GM23338 (cell line): ENCODE results near the gene TULP4. TPM values are rescaled to one million over a fixed set of nuclear protein-coding genes. Genes with fewer than 3 reads are reported as not detected.

Experiments
- ATAC-seq: fragments of 200-7000 bp; cut with Tn5 transposase; 3 replicates; pipeline ENCODE4 v1.9.1; 2020
- DNase-seq: peaks from one replicate; pipeline ENCODE4 v3.0.0-alpha.2; 2015; ENCODE audit warnings: low spot score
- H2AFZ ChIP-seq: fragments of 200-600 bp; sonication (generic); 2 replicates; pipeline ENCODE4 v1.8.0; 2016; ENCODE audit warnings: antibody characterized with exemption, mild to moderate bottlenecking, moderate library complexity
- H3F3A ChIP-seq: fragments of 200-600 bp; sonication (generic); replicated peaks from 2 replicates; pipeline ENCODE4 v1.8.0; 2017; ENCODE audit warnings: antibody characterized with exemption, mixed run types, low read depth
- H3K27ac ChIP-seq: fragments of 200-600 bp; sonication (generic); 2 replicates; pipeline ENCODE4 v1.6.1; 2016; ENCODE audit warnings: low read depth
- H3K27me3 ChIP-seq: fragments of 200-600 bp; sonication (generic); 2 replicates; pipeline ENCODE4 v1.8.0; 2016; ENCODE audit warnings: mild to moderate bottlenecking, mixed run types, moderate library complexity; ENCODE audit not compliant: insufficient read depth
- H3K36me3 ChIP-seq: fragments of 200-600 bp; sonication (generic); 2 replicates; pipeline ENCODE4 v1.8.0; 2016; ENCODE audit warnings: mild to moderate bottlenecking; ENCODE audit not compliant: insufficient read depth
- H3K4me1 ChIP-seq: fragments of 200-600 bp; sonication (generic); 2 replicates; pipeline ENCODE4 v1.8.0; 2016; ENCODE audit warnings: mild to moderate bottlenecking, moderate library complexity; ENCODE audit not compliant: insufficient read depth
- H3K4me2 ChIP-seq: fragments of 200-600 bp; sonication (generic); 2 replicates; pipeline ENCODE4 v1.7.1; 2017; ENCODE audit warnings: mixed run types
- H3K4me3 ChIP-seq: fragments of 200-600 bp; sonication (generic); 2 replicates; pipeline ENCODE4 v1.6.1; 2016; ENCODE audit warnings: mixed run types
- H3K79me2 ChIP-seq: fragments of 200-600 bp; sonication (generic); replicated peaks from 2 replicates; pipeline ENCODE4 v1.8.0; 2017; ENCODE audit warnings: mild to moderate bottlenecking; ENCODE audit not compliant: insufficient read depth
- H3K9me2 ChIP-seq: fragments of 200-600 bp; sonication (generic); 2 replicates; pipeline ENCODE4 v1.8.0; 2017; ENCODE audit not compliant: insufficient read depth
- H4K20me1 ChIP-seq: fragments of 200-600 bp; sonication (generic); replicated peaks from 2 replicates; pipeline ENCODE4 v1.8.0; 2017; ENCODE audit warnings: mild to moderate bottlenecking; ENCODE audit not compliant: insufficient read depth
- H3K27ac Mint-ChIP-seq: 2 replicates; pipeline ENCODE4 v1.8.0; 2020; ENCODE audit warnings: inconsistent platforms, mild to moderate bottlenecking, moderate library complexity, mixed read lengths
- H3K27me3 Mint-ChIP-seq: 3 replicates; pipeline ENCODE4 v1.8.0; 2022; ENCODE audit warnings: low read depth, mild to moderate bottlenecking, moderate library complexity, mixed read lengths, inconsistent platforms; ENCODE audit not compliant: insufficient read depth, poor library complexity
- H3K36me3 Mint-ChIP-seq: 3 replicates; pipeline ENCODE4 v1.8.0; 2021; ENCODE audit warnings: low read depth, mild to moderate bottlenecking, inconsistent platforms, moderate library complexity, mixed read lengths
- H3K4me1 Mint-ChIP-seq: 3 replicates; pipeline ENCODE4 v1.8.0; 2020; ENCODE audit warnings: mild to moderate bottlenecking, inconsistent platforms, mixed read lengths
- H3K4me3 Mint-ChIP-seq: 3 replicates; pipeline ENCODE4 v1.8.0; 2021; ENCODE audit warnings: moderate library complexity, mild to moderate bottlenecking, inconsistent platforms, mixed read lengths
- H3K9me3 Mint-ChIP-seq: 3 replicates; pipeline ENCODE4 v1.8.0; 2020; ENCODE audit warnings: moderate library complexity, mild to moderate bottlenecking, inconsistent platforms, mixed read lengths
- CREB1 ChIP-seq: fragments of 250-450 bp; sonication (Bioruptor Pico); IDR thresholded peaks from 2 replicates; pipeline ENCODE4 v1.5.0; 2020; ENCODE audit warnings: low read depth, mild to moderate bottlenecking, moderate library complexity
- EZH2 ChIP-seq: fragments of 200-600 bp; sonication (generic); IDR thresholded peaks from one replicate; pipeline ENCODE4 v1.8.0; 2017; ENCODE audit warnings: antibody characterized with exemption, mild to moderate bottlenecking, low read depth; ENCODE audit not compliant: unreplicated experiment
- EZH2phosphoT487 ChIP-seq: fragments of 200-600 bp; sonication (generic); IDR thresholded peaks from one replicate; pipeline ENCODE4 v1.8.1; 2018; ENCODE audit warnings: antibody characterized with exemption; ENCODE audit not compliant: unreplicated experiment
- POLR2AphosphoS5 ChIP-seq: IDR thresholded peaks from 2 replicates; pipeline ENCODE4 v1.6.1; 2016; ENCODE audit warnings: antibody characterized with exemption, low read depth
- ZNF114 ChIP-seq: fragments of 250-450 bp; sonication (Bioruptor Pico); IDR thresholded peaks from 2 replicates; pipeline ENCODE4 v1.5.0; 2020; ENCODE audit warnings: mild to moderate bottlenecking, moderate library complexity
- ZNF331 ChIP-seq: fragments of 250-450 bp; sonication (Bioruptor Pico); IDR thresholded peaks from 2 replicates; pipeline ENCODE4 v1.5.0; 2020; ENCODE audit warnings: low read depth, mild to moderate bottlenecking, moderate library complexity
- ZNF462 ChIP-seq: fragments of 250-450 bp; sonication (Bioruptor Pico); IDR thresholded peaks from 2 replicates; pipeline ENCODE4 v1.5.0; 2020; ENCODE audit warnings: mild to moderate bottlenecking, moderate library complexity
- polyA plus RNA-seq: library from polyadenylated mRNA; unstranded; fragments of >200 nt; fragmentation: Nextera tagmentation; extraction: Ambion mirVana; gene quantifications from 2 replicates; pipeline ENCODE4 v1.2.1, GENCODE V29; 2016
- total RNA-seq: library from RNA; depleted of rRNA; stranded (reverse); fragments of >200 nt; shearing (Covaris generic); gene quantifications from 2 replicates; pipeline ENCODE4 v1.2.3, GENCODE V29; 2014

TULP4 gene
- total and polyA plus RNA-seq, 2 experiments from 2014 or later: 31.2 to 50.2 TPM

- peak overlapping the region; percentile 50 for H3K4me2 ChIP-seq
- peaks cover 30% of the 10 kb centered on the region for H3K79me2 ChIP-seq
- H3K4me3 Mint-ChIP-seq: peak overlapping the region; percentile 3; the same call in 2 of the 3 replicates
- H4K20me1 ChIP-seq: no peaks in the 10 kb centered on the region
- H3K9me3 Mint-ChIP-seq: no peaks in the 10 kb centered on the region
- H3F3A ChIP-seq: no peaks in the 10 kb centered on the region
- 0 out of 2 replicates have a peak overlapping the region, but pooled peaks have one; percentile 5 for H3K4me3 ChIP-seq
- ATAC-seq (peak; percentile 94), DNase-seq (peak; percentile 54)
- H3K27ac Mint-ChIP-seq: peak overlapping the region; percentile 88
- no peaks in the 10 kb centered on the region for H3K36me3 ChIP-seq
- no peak for TF ChIP-seq EZH2
- TF ChIP-seq ZNF331 (CRISPR knock-in tag): no peak
- no peaks in the 10 kb centered on the region for H3K27me3 ChIP-seq
- H3K9me2 ChIP-seq: no peaks in the 10 kb centered on the region
- peaks cover 19% of the 10 kb centered on the region for H3K4me1 ChIP-seq
- peaks cover 5% of the 10 kb centered on the region for H3K27me3 Mint-ChIP-seq
- H3K4me1 Mint-ChIP-seq: peaks cover 41% of the 10 kb centered on the region
- peak overlapping the region; percentile 87 for H3K27ac ChIP-seq
- no peak overlapping the region for H2AFZ ChIP-seq
- H3K36me3 Mint-ChIP-seq: no peaks in the 10 kb centered on the region
Measured at GRCh38 chr6:158283304-158283980, 28.8 kb upstream of the TULP4 start.

- TF ChIP-seq ZNF462 (CRISPR knock-in tag) (peak; percentile 20; the same call in 1 of the 2 replicates), CREB1 (CRISPR knock-in tag) (peak; percentile 64), POLR2AphosphoS5 (no peak), ZNF114 (CRISPR knock-in tag) (no peak), EZH2phosphoT487 (no peak)
- ATAC-seq (peak; percentile 87), DNase-seq (peak; percentile 76)
- Histone ChIP-seq H4K20me1 (no peaks in the 10 kb centered on the region), H3F3A (no peaks in the 10 kb centered on the region), H3K27me3 (no peaks in the 10 kb centered on the region), H3K4me1 (peaks cover 19% of the 10 kb centered on the region), H3K79me2 (peaks cover 30% of the 10 kb centered on the region), H3K4me2 (peak overlapping the region; percentile 50), H3K9me2 (no peaks in the 10 kb centered on the region), H2AFZ (no peak overlapping the region), H3K27ac (peak overlapping the region; percentile 87), H3K36me3 (no peaks in the 10 kb centered on the region), H3K4me3 (0 out of 2 replicates have a peak overlapping the region, but pooled peaks have one; percentile 5)
- Mint-ChIP-seq H3K36me3 (no peaks in the 10 kb centered on the region), H3K27ac (peak overlapping the region; percentile 88), H3K4me1 (peaks cover 41% of the 10 kb centered on the region), H3K9me3 (no peaks in the 10 kb centered on the region), H3K27me3 (peaks cover 5% of the 10 kb centered on the region), H3K4me3 (peak overlapping the region; percentile 3; the same call in 1 of the 3 replicates)
Measured at GRCh38 chr6:158284007-158284875, 28.0 kb upstream of the TULP4 start.
